HTERT RPE-1 (cell line): ENCODE results near the gene SHC4.
"Not testable (repeated sequence)": the region's sequence is repeated elsewhere in the genome, so short reads cannot be mapped to it uniquely, and the experiment has no call there.

Experiments
- in situ Hi-C: fragments of 300-500 bp; cut with MboI; formaldehyde crosslinking; loops from 4 replicates; pipeline ENCODE4 v1.14.3; 2020; ENCODE audit warnings: low sequenced_read_pairs

The SHC4 gene

DNA sequence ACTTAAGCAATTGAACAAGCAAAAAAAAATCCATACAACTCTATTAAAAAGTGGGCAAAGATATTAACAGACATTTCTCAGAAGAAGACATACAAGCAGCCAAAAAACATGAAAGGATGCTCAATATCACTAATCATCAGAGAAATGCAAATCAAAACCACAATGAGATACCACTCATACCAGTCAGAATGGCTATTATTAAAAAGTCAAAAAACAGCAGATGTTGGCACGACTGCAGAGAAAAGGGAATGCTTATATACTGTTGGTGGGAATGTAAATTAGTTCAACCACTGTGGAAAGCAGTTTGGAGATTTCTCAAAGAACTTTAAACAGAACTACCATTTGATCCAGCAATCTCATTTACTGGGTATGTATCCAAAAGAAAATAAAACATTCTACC lies 7.2 kb upstream of the SHC4 start:
- in situ Hi-C loops = not testable (repeated sequence)

GRCh38 chr15:48968066-48968465 lies 4.3 kb upstream of the SHC4 start:
- in situ Hi-C loops = no loop called here

- in situ Hi-C loops = no loop called here
These were observed 3.6 kb upstream of the SHC4 start for GRCh38 chr15:48967336-48967735.

- in situ Hi-C loops = no loop called here
These were observed 3.0 kb upstream of the SHC4 start for GRCh38 chr15:48966595-48967301.

DNA sequence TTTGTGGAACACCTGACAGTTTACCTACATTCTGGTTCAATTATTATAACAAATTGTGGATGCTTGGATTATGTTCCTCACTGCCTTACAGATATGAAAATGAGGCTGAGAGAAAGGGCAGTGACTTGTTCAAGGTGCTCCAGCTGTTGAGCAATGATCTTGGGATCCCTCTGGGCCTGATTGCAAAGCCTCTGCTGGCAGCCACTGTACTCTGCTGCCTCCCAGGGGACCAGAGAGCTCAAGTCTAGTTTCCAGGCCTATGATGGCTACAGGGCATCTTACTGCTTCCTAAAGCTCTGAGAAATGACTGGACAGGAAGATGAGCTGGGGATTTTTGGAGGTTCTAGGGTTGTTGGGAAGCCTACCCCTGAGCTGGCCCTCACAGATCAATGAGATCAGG lies 2.3 kb upstream of the SHC4 start:
- in situ Hi-C loops = no loop called here

DNA sequence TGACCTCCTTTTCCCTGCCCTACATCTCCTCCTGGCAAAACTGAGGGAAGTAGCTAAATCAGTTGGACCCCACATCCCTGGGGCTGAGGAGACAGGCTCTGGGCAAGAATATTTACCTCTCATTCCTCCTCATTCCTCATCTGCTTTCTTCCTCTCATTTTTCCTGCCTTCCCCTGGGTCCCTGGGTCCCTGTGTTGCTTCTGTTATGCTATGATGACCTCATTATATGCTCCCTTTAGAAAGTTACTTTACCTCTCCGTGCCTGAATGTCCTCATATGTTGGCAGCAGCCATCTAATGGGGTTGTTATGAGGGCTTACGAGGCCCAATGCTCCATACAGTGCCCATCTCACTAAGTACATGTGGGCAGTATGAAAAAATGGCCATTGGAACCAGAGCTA lies 1.2 kb upstream of the SHC4 start:
- in situ Hi-C loops = no loop called here

DNA sequence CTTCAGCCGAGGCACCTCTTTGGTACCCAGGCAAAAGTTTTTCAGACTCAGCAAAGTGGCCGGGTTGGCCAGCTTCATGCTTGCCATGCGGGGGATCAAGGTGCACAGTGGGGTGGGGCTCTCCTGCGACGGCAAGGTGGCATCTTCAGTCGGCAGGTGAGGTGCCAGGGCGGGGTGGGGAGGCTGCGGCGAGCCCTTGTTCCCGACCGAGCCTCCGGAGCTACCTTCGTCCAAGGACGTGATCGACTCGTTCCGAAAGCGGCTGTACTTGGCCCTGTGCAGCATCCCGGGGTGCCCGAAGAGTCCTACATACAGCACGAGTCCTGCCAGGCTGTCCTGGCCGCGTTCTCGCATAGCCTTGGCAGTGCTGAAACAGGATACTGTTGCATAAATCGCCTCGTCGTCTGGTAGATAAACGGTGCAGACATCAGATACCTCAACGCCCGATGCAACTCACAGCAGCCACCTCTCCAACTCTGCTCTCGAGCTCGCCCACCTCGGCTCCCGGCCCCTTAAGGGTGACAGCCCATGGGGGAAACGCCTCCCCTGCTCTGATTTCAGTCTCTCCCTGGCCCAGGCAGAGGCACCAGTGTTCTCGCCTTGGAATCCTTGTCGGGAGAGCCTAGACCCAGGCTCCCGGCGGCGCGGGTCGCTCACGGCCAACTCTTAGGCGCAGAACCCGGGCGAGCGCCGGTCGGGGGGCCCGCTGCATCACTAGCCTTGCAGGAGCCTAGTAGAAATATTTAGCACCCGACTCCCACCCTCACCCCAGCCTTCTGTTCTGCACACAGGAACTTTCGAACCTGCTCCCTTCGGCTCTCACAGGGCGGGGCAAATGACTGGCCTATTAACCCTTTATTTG lies 826 bp downstream of the SHC4 start:
- in situ Hi-C loops = no loop called here

DNA sequence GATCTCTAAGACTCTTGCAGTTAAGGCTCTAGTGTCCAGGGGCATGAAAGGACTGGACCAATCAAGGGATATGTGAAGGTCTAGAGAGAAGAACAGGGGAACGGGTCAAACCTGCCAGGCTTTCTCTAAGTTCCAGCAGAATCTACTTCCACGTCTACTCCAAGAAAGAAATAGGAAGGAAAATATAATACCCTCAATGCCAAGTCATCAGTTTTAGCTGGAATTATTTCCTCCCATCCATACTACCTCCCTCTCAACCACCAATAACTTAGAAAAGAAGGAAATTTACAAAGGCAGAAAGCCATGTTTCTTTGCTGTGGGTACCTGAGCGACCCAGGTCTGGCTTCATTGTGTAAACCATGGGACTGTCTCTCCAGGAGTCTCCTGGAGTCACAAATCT lies 7.8 kb downstream of the SHC4 start:
- in situ Hi-C loops = no loop called here

DNA sequence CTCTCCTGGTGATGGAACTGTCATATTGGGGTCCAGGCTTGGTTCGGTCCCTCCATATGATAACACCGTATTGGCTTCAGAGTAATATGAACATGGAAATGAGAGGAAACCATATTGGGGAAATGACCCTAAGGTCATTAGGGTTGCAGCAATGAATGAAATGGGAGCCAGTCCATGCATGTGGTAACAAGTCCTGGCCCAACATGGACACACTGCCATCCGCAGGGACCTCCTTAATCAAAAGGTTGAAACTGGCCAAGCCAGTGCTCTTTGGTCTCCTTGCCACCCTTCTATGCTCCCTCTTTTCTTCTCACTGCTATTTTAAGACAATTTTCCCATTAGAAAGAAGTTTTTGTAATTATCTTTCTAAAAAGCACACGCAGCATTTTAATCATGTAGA lies 8.3 kb downstream of the SHC4 start:
- in situ Hi-C loops = no loop called here

DNA sequence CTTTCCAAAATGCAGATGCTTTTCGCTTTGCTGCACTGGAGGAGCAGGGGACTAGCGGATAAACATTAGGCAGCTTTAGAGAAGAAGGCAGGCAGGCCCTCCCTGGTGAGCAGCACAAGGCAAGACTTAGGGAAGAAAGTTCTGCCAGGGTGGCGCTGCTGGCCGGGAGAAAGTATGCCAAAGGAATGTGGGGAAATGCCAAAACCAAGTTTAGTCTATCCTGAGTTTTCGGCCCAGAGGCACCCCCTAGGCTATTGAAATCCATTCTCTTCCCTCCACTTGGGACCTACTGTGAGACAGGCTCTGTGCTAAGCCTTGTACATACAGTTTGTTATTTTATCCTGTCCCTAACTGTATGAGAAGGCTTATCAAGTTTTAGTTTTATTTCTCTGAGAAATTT lies 9.2 kb downstream of the SHC4 start:
- in situ Hi-C loops = no loop called here

DNA sequence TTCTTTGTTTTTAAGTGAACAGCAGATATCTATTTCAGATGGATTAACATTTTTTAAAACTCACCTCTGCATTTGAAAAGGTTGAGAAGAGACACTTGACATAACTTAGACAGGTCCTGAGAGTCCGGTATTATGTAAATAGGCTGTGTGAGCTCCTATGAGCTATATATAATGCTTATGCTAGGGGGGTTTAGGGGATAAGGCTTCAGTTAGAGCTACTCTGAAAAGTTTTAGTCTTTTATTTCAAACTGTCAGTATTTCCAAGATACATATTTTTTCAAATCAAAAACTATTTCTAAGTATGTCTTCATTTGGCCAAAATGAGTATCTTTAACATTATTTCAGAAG lies 16.9 kb downstream of the SHC4 start:
- in situ Hi-C loops = no loop called here

GRCh38 chr15:48946074-48946839 lies 17.5 kb downstream of the SHC4 start:
- in situ Hi-C loops = no loop called here

DNA sequence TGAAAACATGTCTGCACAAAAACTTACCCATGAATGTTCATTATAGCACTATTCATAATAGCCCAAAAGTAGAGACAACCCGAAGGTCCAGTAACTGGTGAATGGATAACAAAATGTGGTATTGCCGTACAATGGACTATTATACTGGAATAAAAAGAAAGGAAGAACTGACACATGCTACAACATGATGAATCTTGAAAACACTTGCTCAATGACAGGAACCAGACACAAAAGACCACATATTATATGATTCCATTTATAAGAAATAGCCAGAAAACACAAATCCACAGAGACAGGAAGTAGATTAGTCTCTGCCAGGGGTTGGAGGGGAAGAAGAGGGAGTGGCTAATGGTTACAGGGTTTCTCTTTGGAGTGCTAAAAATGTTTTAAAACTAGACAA lies 18.3 kb downstream of the SHC4 start:
- in situ Hi-C loops = no loop called here

DNA sequence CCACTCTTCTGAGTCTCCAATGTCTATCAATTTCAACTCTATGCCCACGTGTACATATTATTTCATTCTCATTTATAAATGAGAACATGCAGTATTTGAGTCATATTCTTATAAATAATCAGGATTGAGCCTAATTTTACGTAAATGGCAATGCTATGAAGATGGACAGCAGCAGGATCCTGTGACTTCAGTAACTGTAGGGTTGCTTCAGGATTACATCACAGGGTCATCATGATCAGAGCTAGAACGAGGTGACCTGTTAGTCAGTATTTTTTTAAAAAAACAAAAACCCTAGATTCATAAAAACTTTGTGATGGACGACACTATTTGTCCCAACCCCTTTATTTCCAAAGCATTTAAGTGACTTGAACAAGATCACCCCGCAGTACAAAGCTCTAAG lies 21.8 kb downstream of the SHC4 start:
- in situ Hi-C loops = no loop called here

- in situ Hi-C loops = no loop called here
These were observed 23.2 kb downstream of the SHC4 start for GRCh38 chr15:48940508-48940907.

- in situ Hi-C loops = no loop called here
These were observed 24.1 kb downstream of the SHC4 start for GRCh38 chr15:48939648-48940047.

- in situ Hi-C loops = no loop called here
These were observed 25.8 kb downstream of the SHC4 start for GRCh38 chr15:48937886-48938285.

DNA sequence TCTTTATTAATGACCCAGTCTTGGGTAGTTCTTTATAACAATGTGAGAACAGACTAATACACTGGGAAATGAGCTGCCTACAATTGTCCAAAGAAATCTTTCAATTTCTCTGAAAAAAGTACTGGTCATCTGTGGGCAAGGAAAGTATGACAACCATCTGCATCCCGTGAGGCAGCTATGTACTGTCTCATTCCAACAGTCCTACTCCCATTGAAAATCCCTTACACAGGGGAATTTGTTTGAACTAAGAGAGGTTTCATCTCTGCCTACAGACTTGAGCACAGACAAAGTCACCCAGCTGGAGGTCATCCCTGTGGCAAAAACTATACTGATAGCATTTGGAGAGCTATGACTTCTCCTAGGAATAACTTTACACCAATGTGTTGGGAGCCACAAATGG lies 27.1 kb downstream of the SHC4 start:
- in situ Hi-C loops = no loop called here

- in situ Hi-C loops = no loop called here
These were observed 28.5 kb downstream of the SHC4 start for GRCh38 chr15:48935236-48935635.

GRCh38 chr15:48930735-48931134 lies 33.0 kb downstream of the SHC4 start:
- in situ Hi-C loops = no loop called here

DNA sequence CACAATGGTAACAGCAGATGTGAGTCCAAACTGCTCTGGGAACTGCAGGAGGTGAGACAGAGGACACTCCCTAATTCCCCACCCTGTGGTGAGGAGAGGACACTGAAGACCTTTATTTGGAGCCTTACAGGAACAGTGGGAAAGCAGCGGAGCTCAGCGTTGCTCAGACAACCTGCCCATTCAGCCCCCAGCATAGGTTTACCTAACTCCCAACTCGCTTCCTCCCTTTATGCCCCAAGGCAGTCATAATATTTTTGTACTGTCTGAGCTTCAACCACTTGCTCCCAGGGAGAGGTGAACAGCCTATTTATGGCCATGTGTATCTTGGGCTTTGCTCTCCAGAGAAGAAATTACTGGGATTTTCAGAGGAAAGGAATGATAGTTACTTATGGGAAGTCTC lies 34.1 kb downstream of the SHC4 start:
- in situ Hi-C loops = no loop called here
